DMS53 (cell line): ENCODE measurements around the gene HIGD2A.

Experiments used
- DNase-seq: peaks from one replicate; lab custom pipeline; 2025; lab: John Stamatoyannopoulos, UW

Gene HIGD2A

GRCh38 chr5:176369934-176370711 is 18.4 kb upstream of the HIGD2A start:
- DNase-seq: no peak

GRCh38 chr5:176371621-176372539 is 16.7 kb upstream of the HIGD2A start:
- peak; percentile 48 for DNase-seq

- no peak for DNase-seq
Measured at GRCh38 chr5:176373100-176373818, 15.3 kb upstream of the HIGD2A start.

DNA sequence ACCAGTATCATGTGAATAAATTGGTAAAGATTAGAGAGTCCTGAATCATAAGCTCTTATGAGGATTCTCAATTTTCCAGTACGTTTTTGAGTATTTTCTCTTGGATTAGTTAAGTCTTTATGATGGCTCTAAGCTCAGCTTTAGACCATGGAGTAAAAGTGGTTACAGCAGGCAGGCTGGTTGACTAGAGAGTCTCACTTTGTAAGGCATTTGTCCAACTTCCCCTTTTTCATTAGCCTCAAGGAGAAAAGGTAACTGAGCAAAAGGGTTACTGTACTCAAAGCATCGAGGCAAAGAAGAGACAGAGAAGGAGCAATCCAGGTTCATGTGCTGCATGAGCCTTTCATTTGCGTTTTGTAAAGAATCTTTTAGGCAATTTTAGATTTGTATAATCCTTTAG is 8.7 kb upstream of the HIGD2A start:
- no peak for DNase-seq

DNA sequence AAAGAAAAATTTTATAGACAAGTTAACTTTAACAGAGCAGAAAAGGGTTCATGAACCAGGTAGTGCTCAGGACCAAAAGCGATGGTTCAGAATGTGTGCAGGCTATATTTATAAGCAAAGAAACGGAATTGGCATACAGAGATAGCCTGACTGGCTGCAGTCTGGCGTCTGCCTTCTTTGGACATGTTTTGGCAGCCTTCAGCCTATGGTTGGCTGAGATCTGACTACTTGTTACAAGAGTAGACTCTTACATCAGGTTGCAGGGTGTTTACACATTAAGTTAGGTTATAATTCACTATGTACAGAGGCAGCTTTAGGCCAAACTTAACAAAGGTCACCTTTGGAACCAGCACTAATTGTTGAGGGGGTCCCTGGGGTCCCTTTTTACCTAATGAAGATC is 7.1 kb upstream of the HIGD2A start:
- no peak for DNase-seq

- DNase-seq: no peak
Measured at GRCh38 chr5:176381979-176382378, 6.6 kb upstream of the HIGD2A start.

- DNase-seq: no peak
Measured at GRCh38 chr5:176382721-176383120, 5.8 kb upstream of the HIGD2A start.

DNA sequence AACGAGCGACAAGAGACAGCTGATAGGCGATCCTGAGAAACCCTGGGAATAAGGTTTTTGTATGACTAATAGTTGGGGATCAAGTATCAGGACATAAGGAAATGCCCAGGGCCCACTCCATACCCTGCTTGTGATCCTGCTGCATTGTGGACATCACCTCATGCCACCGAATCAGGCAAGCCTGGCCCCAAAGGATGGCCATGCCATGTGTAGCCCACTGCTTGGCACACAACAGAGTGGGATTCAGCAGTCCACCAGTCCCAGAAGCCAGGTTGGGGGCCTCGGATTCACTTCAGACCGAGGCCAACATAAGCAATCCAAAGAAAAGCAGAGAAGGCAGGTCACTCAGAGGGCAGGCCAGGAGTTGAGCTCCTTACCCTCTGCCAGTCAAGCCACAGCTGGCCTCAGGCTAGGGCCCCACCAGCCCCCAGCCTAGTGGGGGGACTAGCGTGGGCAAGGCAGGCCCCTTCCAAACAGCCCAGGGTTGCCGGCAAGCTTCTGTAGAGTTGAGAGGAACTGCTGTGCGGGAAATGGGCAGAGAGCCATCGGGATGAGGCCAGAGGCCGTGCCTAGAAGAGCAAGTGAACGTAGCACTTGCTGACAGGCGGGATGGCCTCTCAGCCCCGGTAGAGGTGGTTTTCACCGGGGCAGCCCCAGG is 5.2 kb upstream of the HIGD2A start:
- no peak for DNase-seq

DNA sequence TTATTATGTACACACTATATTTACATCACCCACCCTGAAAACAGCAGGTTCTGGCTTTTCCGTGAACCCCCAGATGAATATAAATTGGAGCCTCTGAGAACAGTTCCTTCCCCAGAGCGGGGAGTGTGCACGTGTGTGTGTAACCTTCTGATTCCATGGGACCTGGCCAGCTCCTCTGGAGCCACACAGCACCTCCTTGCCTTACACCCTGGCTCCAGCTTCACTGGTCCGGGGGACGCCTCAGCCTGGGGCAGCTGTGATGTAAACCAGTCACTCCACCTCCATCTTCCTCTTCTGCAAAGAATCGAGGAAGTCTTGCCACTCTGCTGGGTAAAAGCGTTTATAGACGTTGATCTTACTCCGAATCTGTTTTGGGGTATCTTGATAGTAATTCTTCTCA is 4.6 kb upstream of the HIGD2A start:
- DNase-seq: no peak

GRCh38 chr5:176384366-176384930 is 4.1 kb upstream of the HIGD2A start:
- DNase-seq: no peak

DNA sequence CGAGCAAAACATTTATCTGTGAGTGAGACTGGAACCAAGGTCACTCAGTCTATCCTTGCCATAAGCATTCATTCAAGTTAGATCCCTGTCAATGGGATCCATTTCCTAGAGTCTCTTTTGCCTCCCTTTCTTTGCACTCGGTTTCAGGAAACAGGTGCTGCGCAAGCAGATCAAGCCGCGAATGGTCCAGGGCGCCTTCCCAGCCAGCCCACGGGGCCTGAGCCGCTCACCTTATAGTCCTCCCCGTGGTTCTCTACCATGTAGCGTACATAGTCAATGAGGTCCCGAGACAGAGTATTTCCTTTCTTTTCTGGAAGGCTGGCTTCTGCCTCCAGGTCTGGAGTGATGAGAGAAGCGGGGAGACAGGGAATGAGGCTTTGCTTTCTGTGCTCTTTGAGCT is 3.6 kb upstream of the HIGD2A start:
- no peak for DNase-seq

- no peak for DNase-seq
Measured at GRCh38 chr5:176386491-176386890, 2.1 kb upstream of the HIGD2A start.

GRCh38 chr5:176387384-176387925 is 1.1 kb upstream of the HIGD2A start:
- no peak for DNase-seq

GRCh38 chr5:176388003-176388443 is 528 bp upstream of the HIGD2A start:
- DNase-seq: peak; percentile 59

DNA sequence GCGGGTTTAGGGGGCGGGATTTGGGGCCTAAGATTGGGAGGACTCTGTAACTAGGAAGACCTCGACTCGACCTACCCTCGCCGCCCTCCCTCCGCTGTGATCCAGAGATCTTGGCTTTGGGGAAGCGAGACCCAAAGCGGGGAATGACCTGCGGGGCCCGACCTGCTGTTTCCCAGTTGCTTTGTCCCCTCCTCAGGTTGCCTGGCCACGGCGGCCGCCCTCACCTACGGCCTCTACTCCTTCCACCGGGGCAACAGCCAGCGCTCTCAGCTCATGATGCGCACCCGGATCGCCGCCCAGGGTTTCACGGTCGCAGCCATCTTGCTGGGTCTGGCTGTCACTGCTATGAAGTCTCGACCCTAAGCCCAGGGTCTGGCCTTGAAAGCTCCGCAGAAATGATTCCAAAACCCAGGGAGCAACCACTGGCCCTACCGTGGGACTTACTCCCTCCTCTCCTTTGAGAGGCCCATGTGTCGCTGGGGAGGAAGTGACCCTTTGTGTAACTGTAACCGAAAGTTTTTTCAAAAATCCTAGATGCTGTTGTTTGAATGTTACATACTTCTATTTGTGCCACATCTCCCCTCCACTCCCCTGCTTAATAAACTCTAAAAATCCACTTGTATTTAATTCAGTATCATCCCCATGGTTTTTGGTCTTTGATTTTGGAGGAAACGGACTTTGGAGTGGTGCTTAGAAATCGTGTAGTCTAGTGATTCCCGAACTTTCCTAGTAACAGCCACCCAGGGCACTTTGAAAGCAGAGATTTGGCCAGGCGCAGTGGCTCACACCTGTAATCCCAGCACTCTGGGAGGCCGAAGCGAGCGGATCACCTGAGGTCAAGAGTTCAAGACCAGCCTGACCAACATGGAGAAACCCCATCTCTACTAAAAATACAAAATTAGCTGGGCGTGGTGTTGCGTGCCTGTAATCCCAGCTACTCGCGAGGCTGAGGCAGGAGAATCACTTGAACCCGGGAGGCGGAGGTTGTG is 878 bp downstream of the HIGD2A start:
- no peak for DNase-seq

- DNase-seq: no peak
Measured at GRCh38 chr5:176391479-176391878, 2.9 kb downstream of the HIGD2A start.

- no peak for DNase-seq
Measured at GRCh38 chr5:176391999-176392398, 3.4 kb downstream of the HIGD2A start.

DNA sequence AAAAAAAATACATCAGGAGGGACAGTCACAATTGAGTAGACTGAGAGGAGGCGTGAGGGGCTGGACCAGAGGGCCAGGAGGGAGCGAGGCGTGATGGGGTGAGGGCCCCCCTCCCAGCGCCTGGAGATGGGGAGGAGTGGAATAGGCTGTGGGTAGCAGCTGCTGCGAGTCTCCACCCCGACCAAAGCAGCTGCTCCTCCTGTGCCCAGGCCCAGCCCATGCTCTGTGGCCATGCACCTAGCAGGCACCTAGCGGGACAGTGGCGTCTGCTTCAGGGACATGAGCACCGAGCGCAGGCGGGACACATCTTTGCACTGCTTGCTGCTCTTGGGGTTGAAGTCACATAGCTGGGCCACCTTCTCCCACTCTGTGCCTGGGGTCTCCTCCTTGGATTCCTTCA is 4.0 kb downstream of the HIGD2A start:
- no peak for DNase-seq

GRCh38 chr5:176394096-176394495 is 5.5 kb downstream of the HIGD2A start:
- no peak for DNase-seq
